GM12865 (cell line): ENCODE results near the gene EEFSEC.

Experiments
- DNase-seq: peaks from one replicate; pipeline ENCODE4 v3.0.0; 2010; ENCODE audit warnings: low read depth
- H3K4me3 ChIP-seq: 2 replicates; pipeline ENCODE4 v1.5.1; 2011; ENCODE audit warnings: mild to moderate bottlenecking, low read depth, low read length, control low read depth
- TF ChIP-seq, protein P1 (sequence below): IDR thresholded peaks from 2 replicates; pipeline ENCODE4 v1.5.1; 2011; ENCODE audit warnings: low read length, control low read depth, low read depth, inconsistent platforms; ENCODE audit not compliant: insufficient read depth; ENCODE audit errors: missing control alignments

Gene EEFSEC

GRCh38 chr3:128397484-128397883, 244.2 kb downstream of the EEFSEC start:
- no peak for DNase-seq
- H3K4me3 ChIP-seq = no peak overlapping the region
- TF ChIP-seq, protein P1, sequence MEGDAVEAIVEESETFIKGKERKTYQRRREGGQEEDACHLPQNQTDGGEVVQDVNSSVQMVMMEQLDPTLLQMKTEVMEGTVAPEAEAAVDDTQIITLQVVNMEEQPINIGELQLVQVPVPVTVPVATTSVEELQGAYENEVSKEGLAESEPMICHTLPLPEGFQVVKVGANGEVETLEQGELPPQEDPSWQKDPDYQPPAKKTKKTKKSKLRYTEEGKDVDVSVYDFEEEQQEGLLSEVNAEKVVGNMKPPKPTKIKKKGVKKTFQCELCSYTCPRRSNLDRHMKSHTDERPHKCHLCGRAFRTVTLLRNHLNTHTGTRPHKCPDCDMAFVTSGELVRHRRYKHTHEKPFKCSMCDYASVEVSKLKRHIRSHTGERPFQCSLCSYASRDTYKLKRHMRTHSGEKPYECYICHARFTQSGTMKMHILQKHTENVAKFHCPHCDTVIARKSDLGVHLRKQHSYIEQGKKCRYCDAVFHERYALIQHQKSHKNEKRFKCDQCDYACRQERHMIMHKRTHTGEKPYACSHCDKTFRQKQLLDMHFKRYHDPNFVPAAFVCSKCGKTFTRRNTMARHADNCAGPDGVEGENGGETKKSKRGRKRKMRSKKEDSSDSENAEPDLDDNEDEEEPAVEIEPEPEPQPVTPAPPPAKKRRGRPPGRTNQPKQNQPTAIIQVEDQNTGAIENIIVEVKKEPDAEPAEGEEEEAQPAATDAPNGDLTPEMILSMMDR = no peak

- TF ChIP-seq, protein P1 = no peak
- no peak for DNase-seq
- H3K4me3 ChIP-seq = no peak overlapping the region
Observed at GRCh38 chr3:128398586-128398985, 245.3 kb downstream of the EEFSEC start.

DNA sequence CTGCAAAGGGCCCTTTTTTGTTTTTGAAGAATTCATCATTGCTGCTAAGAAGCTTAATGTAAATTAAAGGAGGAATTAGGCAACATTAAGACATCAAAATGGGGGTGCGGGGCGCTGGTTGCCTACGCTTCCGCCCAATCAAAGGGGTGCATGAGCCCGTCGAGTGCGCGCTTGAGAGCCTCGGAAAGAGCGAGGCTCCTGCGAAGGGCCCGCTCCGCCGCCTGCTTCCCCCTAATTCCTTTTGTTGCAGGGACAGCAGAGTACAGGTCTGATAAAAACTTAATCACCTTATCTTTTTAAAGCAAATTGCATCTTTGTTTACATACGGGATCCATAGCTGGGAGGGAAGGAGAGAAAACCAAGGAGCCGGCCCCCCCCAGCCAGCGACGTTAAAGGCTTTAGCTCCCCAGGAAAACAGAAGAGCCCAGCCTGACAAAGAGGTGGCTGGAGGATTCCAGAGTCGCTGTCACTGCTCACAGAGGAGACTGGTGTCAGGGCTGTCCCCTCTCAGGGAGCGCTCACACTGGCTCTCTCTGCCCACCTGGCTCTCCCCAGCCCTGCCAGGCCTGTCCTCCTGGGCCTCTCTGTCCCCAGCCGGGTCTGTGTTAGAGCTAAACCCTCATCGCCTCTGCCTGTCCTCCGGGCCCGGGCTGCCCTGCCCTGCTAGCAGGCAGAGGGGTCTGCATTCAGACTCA, 246.1 kb downstream of the EEFSEC start:
- no peak for DNase-seq
- no peak overlapping the region for H3K4me3 ChIP-seq
- TF ChIP-seq, protein P1 = no peak

DNA sequence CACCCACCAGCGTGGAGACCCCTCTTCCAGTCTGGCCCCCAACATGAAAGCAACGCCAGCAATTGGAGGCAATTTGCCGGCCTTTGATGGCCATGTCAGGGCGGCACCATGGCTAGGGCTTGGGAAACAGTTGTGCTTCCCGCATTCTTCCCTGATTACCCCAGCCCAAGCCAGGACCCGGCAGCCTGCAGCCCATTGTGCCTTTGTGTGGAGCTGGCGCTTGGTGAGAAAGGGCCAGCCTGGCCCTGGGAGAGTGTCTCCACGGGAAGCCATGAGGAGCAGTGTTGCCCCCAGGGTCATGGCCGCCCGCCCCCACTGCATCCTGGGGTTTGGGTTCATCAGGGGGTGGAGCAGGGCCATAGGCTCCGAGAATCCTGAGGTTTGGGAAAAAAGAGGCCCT, 247.4 kb downstream of the EEFSEC start:
- TF ChIP-seq, protein P1 = no peak
- no peak overlapping the region for H3K4me3 ChIP-seq
- no peak for DNase-seq

DNA sequence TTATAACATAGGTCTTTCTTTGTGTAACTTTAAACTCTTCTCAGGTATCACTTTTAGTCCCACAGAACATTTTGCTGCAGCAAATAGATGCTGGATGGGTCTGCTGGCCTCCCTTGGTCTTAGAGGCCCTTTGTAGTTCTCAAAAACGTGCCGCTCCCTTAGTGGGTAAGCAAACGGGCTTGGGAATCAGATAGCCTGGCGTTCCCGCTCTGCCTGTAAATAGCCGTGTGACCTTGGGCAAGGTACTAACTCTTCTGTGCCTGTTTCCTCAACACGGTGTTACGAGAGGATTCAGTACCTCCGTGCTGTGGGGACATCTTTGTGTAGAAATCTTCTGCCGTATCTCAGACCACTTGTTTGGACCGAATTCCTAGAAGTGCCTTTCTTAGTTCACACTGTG, 249.0 kb downstream of the EEFSEC start:
- no peak overlapping the region for H3K4me3 ChIP-seq
- DNase-seq = no peak
- TF ChIP-seq, protein P1 = no peak

GRCh38 chr3:128402998-128403397, 249.7 kb downstream of the EEFSEC start:
- DNase-seq = no peak
- TF ChIP-seq, protein P1 = no peak

More at GRCh38 chr3:128402998-128403397, 249.7 kb downstream of the EEFSEC start:
- H3K4me3 ChIP-seq = no peak overlapping the region
